Measurements from ENCODE around the gene STX3. TPM values are rescaled to one million over a fixed set of nuclear protein-coding genes. Genes with fewer than 3 reads are reported as not detected.
A peak's percentile ranks its signal among the peaks of the same experiment; 100 is the strongest.
"Not testable (repeated sequence)": the region's sequence is repeated elsewhere in the genome, so short reads cannot be mapped to it uniquely, and the experiment has no call there.

STX3 gene
- polyA plus RNA-seq, 2 of the 4 experiments (the other 2 are of a cell fraction) = 15.2 to 15.4 TPM

- TF ChIP-seq CBX8 (IDR thresholded peaks at IDR 0.05) (no peak), ZC3H11A (IDR thresholded peaks at IDR 0.05) (no peak), HMGXB4 (CRISPR knock-in tag; IDR thresholded peaks at IDR 0.05; ENCODE audit: borderline replicate concordance) (no peak), CHD4 (IDR thresholded peaks at IDR 0.05; ENCODE audit: borderline replicate concordance) (no peak), SMC3 (IDR thresholded peaks at IDR 0.05) (no peak), CTCF (IDR thresholded peaks at IDR 0.05) (no peak), HDAC2 (IDR thresholded peaks at IDR 0.05) (no peak)
Measured at GRCh38 chr11:59815754-59816153, 60.6 kb downstream of the STX3 start.

GRCh38 chr11:59816434-59816833, 61.3 kb downstream of the STX3 start:
- H3K9me3 ChIP-seq; H3K4me2 ChIP-seq; H3K27ac ChIP-seq; H3K4me1 ChIP-seq; FAIRE-seq; POLR2A ChIA-PET; ATAC-seq; H3K4me3 ChIP-seq; DNase-seq (ENCODE audit: low read depth in 1 of 2, low spot score in 1 of 2): not testable (repeated sequence)
- WGBS (ENCODE audit: missing lambda C conversion rate) = 12% methylated on average over 1 of the region's 1 CpG
- CTCF ChIA-PET = interaction anchor here (1.9 kb wide), 1 partner anchor 15 kb away, joined by 5 read pairs; no protein-coding TSS in a partner anchor

More at GRCh38 chr11:59815754-59816153, 60.6 kb downstream of the STX3 start:
- POLR2A ChIA-PET = no interaction called here
- H3K27ac ChIP-seq = no peak overlapping the region
- ATAC-seq (no peak), DNase-seq (ENCODE audit: low read depth in 1 of 2, low spot score in 1 of 2) (no peak), FAIRE-seq (no peak)
- H3K4me2 ChIP-seq = no peak overlapping the region
- CTCF ChIA-PET = interaction anchor here (1.9 kb wide), 1 partner anchor 14 kb away, joined by 5 read pairs; no protein-coding TSS in a partner anchor
- H3K9me3 ChIP-seq = no peaks in the 10 kb centered on the region
- H3K4me1 ChIP-seq = 0 out of 3 replicates have a peak, but pooled peaks cover 4% of the 10 kb centered on the region
- 94% methylated on average over 1 of the region's 1 CpG for WGBS (ENCODE audit: missing lambda C conversion rate)
- no peak overlapping the region for H3K4me3 ChIP-seq

GRCh38 chr11:59818572-59818971, 63.4 kb downstream of the STX3 start:
- TF ChIP-seq USF2 (IDR thresholded peaks at IDR 0.05) (no peak), HOXB5 (CRISPR knock-in tag; IDR thresholded peaks at IDR 0.05) (no peak), ZC3H11A (IDR thresholded peaks at IDR 0.05) (no peak), ELK1 (IDR thresholded peaks at IDR 0.05; ENCODE audit: low read depth, low read length) (no peak)
- Histone ChIP-seq H3K27ac (no peak overlapping the region), H3K4me3 (no peak overlapping the region), H3K9me3 (no peaks in the 10 kb centered on the region), H3K4me1 (no peaks in the 10 kb centered on the region), H3K4me2 (no peak overlapping the region)
- 53% methylated on average over 4 of the region's 4 CpGs for WGBS (ENCODE audit: missing lambda C conversion rate)
- ChIA-PET POLR2A (no interaction called here), CTCF (interaction anchor here (1.2 kb wide), 1 partner anchor 374 kb away, joined by 4 read pairs; no protein-coding TSS in a partner anchor)
- ATAC-seq (no peak), FAIRE-seq (no peak), DNase-seq (ENCODE audit: low read depth in 1 of 2, low spot score in 1 of 2) (no peak)

- H3K9me3 ChIP-seq = no peaks in the 10 kb centered on the region
- H3K4me3 ChIP-seq = no peak overlapping the region
- FAIRE-seq = peak; percentile 74
- ChIA-PET CTCF (interaction anchor here (0.6 to 1.8 kb wide), 19 partner anchors 12 to 429 kb away, joined by 3 to 7 read pairs (median 4); no protein-coding TSS in a partner anchor), POLR2A (no interaction called here)
- ATAC-seq = peak; percentile 91 to 96; a peak in 5 of 6 replicates
- peak; percentile 32 to 68 for DNase-seq (ENCODE audit: low read depth in 1 of 2, low spot score in 1 of 2)
- no peak overlapping the region for H3K27ac ChIP-seq
- 1% methylated on average over 9 of the region's 9 CpGs for WGBS (ENCODE audit: missing lambda C conversion rate)
- H3K4me2 ChIP-seq = peak overlapping the region; percentile 28; the same call in 2 of the 3 replicates
- no peaks in the 10 kb centered on the region for H3K4me1 ChIP-seq
- TF ChIP-seq CEBPB (IDR thresholded peaks at IDR 0.05) (peak; percentile 60 to 84; a peak in 3 of 4 replicates), CBX2 (IDR thresholded peaks at IDR 0.05; ENCODE audit: borderline replicate concordance, low read depth) (no peak), JUNB (IDR thresholded peaks at IDR 0.05) (no peak), RAD21 (conservative IDR thresholded peaks at IDR 0.05 in 1 of 2, IDR thresholded peaks at IDR 0.05 in 1 of 2) (peak; percentile 87), HDAC2 (IDR thresholded peaks at IDR 0.05) (no peak), JUN (IDR thresholded peaks at IDR 0.05) (no peak), ZFP36 (IDR thresholded peaks at IDR 0.05; ENCODE audit: borderline replicate concordance, partially characterized antibody) (no peak), TP53 (CRISPR knock-in tag; IDR thresholded peaks at IDR 0.05) (no peak), POLR2A (IDR thresholded peaks at IDR 0.05; ENCODE audit: low read length) (no peak), FOXS1 (CRISPR knock-in tag; IDR thresholded peaks at IDR 0.05) (no peak), HOXA7 (CRISPR knock-in tag; IDR thresholded peaks at IDR 0.05) (no peak), CTCF (IDR thresholded peaks at IDR 0.05) (peak; percentile 81), KDM1A (IDR thresholded peaks at IDR 0.05; ENCODE audit: low read depth) (no peak)
Measured at GRCh38 chr11:59822989-59823566, 67.9 kb downstream of the STX3 start.

Data from A549 (cell line).